Measurements from ENCODE around the gene NEK9. TPM values are rescaled to one million over a fixed set of nuclear protein-coding genes. Genes with fewer than 3 reads are reported as not detected.

NEK9 gene
- total and polyA plus RNA-seq, 2 experiments from 2014 or later: 41.0 to 47.6 TPM

DNA sequence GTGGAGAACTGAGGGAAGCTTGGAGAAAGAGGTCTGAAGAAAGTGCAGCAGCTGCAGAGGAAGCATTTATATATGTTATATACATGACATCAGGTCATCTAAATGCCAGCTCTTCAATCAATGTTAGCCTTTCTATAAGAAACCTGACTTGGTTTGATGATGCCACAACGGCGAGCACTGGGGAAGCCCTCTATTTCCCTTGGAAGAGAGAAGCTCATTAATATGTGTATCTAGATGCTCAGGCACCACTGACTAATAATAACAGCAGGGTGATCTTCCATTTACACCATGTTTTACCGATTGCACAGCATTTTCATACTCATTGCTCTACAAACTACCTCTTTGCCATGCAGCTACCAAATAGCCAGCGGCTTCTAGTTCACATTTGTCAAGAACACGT is 63.8 kb downstream of the NEK9 start:
- in situ Hi-C loops (cut with MboI): no loop called here
- Histone ChIP-seq H3K9ac (peak overlapping the region; percentile 78), H3F3A (ENCODE audit: insufficient read depth) (peaks cover 16% of the 10 kb centered on the region), H3K9me3 (ENCODE audit: low read depth) (no peaks in the 10 kb centered on the region), H3K27me3 (replicated peaks; ENCODE audit: insufficient read depth) (no peaks in the 10 kb centered on the region), H3K27ac (no peak overlapping the region), H3K36me3 (ENCODE audit: low read depth) (0 out of 2 replicates have a peak, but pooled peaks cover 7% of the 10 kb centered on the region), H4K20me1 (ENCODE audit: insufficient read depth) (no peaks in the 10 kb centered on the region), H3K4me2 (ENCODE audit: unreplicated experiment) (peak overlapping the region; percentile 97), H3K9me2 (ENCODE audit: insufficient read depth) (no peaks in the 10 kb centered on the region), H3K79me2 (ENCODE audit: insufficient read depth) (peaks cover 26% of the 10 kb centered on the region), H3K4me1 (ENCODE audit: insufficient read depth) (peaks cover 12% of the 10 kb centered on the region), H3K4me3 (peak overlapping the region; percentile 98), H2AFZ (peak overlapping the region; percentile 96)
- peak; percentile 31 for DNase-seq
- WGBS, 2 experiments (ENCODE audit: low coverage in 1 of 2, low lambda C conversion rate in 2 of 2, missing lambda C conversion rate in 2 of 2): 0 to 3% methylated on average over 5 of the region's 5 CpGs
- no peak for TF ChIP-seq EZH2 (IDR thresholded peaks at IDR 0.05; ENCODE audit: insufficient read depth, poor library complexity, severe bottlenecking)
- TF ChIP-seq EZH2phosphoT487 (IDR thresholded peaks at IDR 0.05; ENCODE audit: insufficient read depth, low read depth): no peak

GRCh38 chr14:75060420-75060819 is 66.4 kb downstream of the NEK9 start:
- peaks cover 13% of the 10 kb centered on the region; the same call in 1 of the 2 replicates for H3K4me1 ChIP-seq (ENCODE audit: insufficient read depth)
- in situ Hi-C loops (cut with MboI): no loop called here
- no peak overlapping the region for H2AFZ ChIP-seq
- WGBS, 2 experiments (ENCODE audit: low coverage in 1 of 2, low lambda C conversion rate in 2 of 2, missing lambda C conversion rate in 2 of 2): 95 to 98% methylated on average over 2 of the region's 2 CpGs
- no peak for DNase-seq
- H3K79me2 ChIP-seq (ENCODE audit: insufficient read depth): peaks cover 36% of the 10 kb centered on the region
- H3K27ac ChIP-seq: no peak overlapping the region
- H3K9ac ChIP-seq: no peak overlapping the region
- H3K36me3 ChIP-seq (ENCODE audit: low read depth): 0 out of 2 replicates have a peak, but pooled peaks cover 7% of the 10 kb centered on the region
- TF ChIP-seq EZH2phosphoT487 (IDR thresholded peaks at IDR 0.05; ENCODE audit: insufficient read depth, low read depth) (no peak), EZH2 (IDR thresholded peaks at IDR 0.05; ENCODE audit: insufficient read depth, poor library complexity, severe bottlenecking) (no peak)
- peaks cover 21% of the 10 kb centered on the region for H3F3A ChIP-seq (ENCODE audit: insufficient read depth)
- no peaks in the 10 kb centered on the region for H3K27me3 ChIP-seq (replicated peaks; ENCODE audit: insufficient read depth)
- no peak overlapping the region for H3K4me3 ChIP-seq
- no peaks in the 10 kb centered on the region for H4K20me1 ChIP-seq (ENCODE audit: insufficient read depth)
- H3K9me2 ChIP-seq (ENCODE audit: insufficient read depth): no peaks in the 10 kb centered on the region
- no peak overlapping the region for H3K4me2 ChIP-seq (ENCODE audit: unreplicated experiment)
- no peaks in the 10 kb centered on the region for H3K9me3 ChIP-seq (ENCODE audit: low read depth)

DNA sequence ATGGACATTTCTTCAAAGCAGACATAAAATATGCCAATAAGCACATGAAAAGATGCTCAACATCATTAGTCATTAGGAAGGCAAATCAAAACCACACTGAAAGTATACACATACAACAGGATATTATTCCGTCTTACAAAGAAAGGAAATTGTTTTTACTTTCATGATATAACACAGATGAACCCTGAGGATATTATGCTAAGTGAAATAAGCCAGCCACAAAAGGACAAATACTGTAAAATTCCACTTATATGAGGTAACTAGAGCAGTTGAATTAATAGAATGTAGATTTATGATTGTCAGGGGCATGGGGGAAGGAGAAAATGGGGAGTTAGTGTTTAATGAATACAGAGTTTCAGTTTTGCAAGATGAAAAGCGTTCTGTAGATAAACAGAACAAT is 67.2 kb downstream of the NEK9 start:
- no peak overlapping the region for H3K4me3 ChIP-seq
- H3K27ac ChIP-seq: no peak overlapping the region
- no peaks in the 10 kb centered on the region for H4K20me1 ChIP-seq (ENCODE audit: insufficient read depth)
- H3K9me3 ChIP-seq (ENCODE audit: low read depth): no peaks in the 10 kb centered on the region
- DNase-seq: peak; percentile 29
- no peak for TF ChIP-seq EZH2phosphoT487 (IDR thresholded peaks at IDR 0.05; ENCODE audit: insufficient read depth, low read depth)
- TF ChIP-seq EZH2 (IDR thresholded peaks at IDR 0.05; ENCODE audit: insufficient read depth, poor library complexity, severe bottlenecking): no peak
- 36 to 39% methylated on average over 2 of the region's 2 CpGs for WGBS, 2 experiments (ENCODE audit: low coverage in 1 of 2, low lambda C conversion rate in 2 of 2, missing lambda C conversion rate in 2 of 2)
- H3F3A ChIP-seq (ENCODE audit: insufficient read depth): peaks cover 26% of the 10 kb centered on the region
- H3K4me2 ChIP-seq (ENCODE audit: unreplicated experiment): peak overlapping the region; percentile 13
- H3K79me2 ChIP-seq (ENCODE audit: insufficient read depth): peaks cover 36% of the 10 kb centered on the region
- peaks cover 17% of the 10 kb centered on the region for H3K4me1 ChIP-seq (ENCODE audit: insufficient read depth)
- 0 out of 2 replicates have a peak, but pooled peaks cover 7% of the 10 kb centered on the region for H3K36me3 ChIP-seq (ENCODE audit: low read depth)
- H3K27me3 ChIP-seq (replicated peaks; ENCODE audit: insufficient read depth): no peaks in the 10 kb centered on the region
- no peak overlapping the region for H3K9ac ChIP-seq
- in situ Hi-C loops (cut with MboI): no loop called here
- no peaks in the 10 kb centered on the region for H3K9me2 ChIP-seq (ENCODE audit: insufficient read depth)
- H2AFZ ChIP-seq: no peak overlapping the region

DNA sequence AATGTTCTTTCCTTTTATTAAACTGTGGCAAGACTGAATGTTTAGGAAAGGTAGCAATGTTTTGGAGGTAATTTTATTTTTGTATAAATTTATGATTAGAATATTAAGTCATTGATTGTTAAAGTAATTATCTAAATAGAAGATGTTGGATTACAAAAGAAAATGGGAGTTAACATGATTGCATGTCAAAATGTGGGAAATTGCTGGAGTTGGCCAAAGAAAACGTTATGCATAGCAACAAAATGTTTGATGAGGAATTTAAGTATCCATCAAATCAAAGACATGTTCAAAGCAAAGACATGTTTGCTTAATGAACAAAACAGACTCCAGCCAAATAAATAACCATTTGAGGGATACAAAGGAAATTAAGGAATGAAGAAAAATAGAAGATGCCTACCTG is 72.4 kb downstream of the NEK9 start:
- H3K9ac ChIP-seq: peak overlapping the region; percentile 24; the same call in 1 of the 2 replicates
- no peaks in the 10 kb centered on the region for H3K9me3 ChIP-seq (ENCODE audit: low read depth)
- H4K20me1 ChIP-seq (ENCODE audit: insufficient read depth): no peaks in the 10 kb centered on the region
- peaks cover 10% of the 10 kb centered on the region; the same call in 1 of the 2 replicates for H3K79me2 ChIP-seq (ENCODE audit: insufficient read depth)
- 6 to 12% methylated on average over 1 of the region's 1 CpG for WGBS, 2 experiments (ENCODE audit: low coverage in 1 of 2, low lambda C conversion rate in 2 of 2, missing lambda C conversion rate in 2 of 2)
- H3F3A ChIP-seq (ENCODE audit: insufficient read depth): peaks cover 50% of the 10 kb centered on the region
- peak overlapping the region; percentile 52 for H3K4me2 ChIP-seq (ENCODE audit: unreplicated experiment)
- TF ChIP-seq EZH2 (IDR thresholded peaks at IDR 0.05; ENCODE audit: insufficient read depth, poor library complexity, severe bottlenecking) (no peak), EZH2phosphoT487 (IDR thresholded peaks at IDR 0.05; ENCODE audit: insufficient read depth, low read depth) (no peak)
- H3K4me1 ChIP-seq (ENCODE audit: insufficient read depth): peaks cover 45% of the 10 kb centered on the region
- in situ Hi-C loops (cut with MboI): no loop called here
- peak overlapping the region; percentile 46 for H3K27ac ChIP-seq
- DNase-seq: no peak
- H3K36me3 ChIP-seq (ENCODE audit: low read depth): no peaks in the 10 kb centered on the region
- H2AFZ ChIP-seq: no peak overlapping the region
- peak overlapping the region; percentile 20; the same call in 1 of the 2 replicates for H3K4me3 ChIP-seq
- no peaks in the 10 kb centered on the region for H3K27me3 ChIP-seq (replicated peaks; ENCODE audit: insufficient read depth)
- no peaks in the 10 kb centered on the region for H3K9me2 ChIP-seq (ENCODE audit: insufficient read depth)

Measured in GM23248 (cell line).